Measurements from ENCODE around the gene GPSM3.
"Not testable (repeated sequence)": the region's sequence is repeated elsewhere in the genome, so short reads cannot be mapped to it uniquely, and the experiment has no call there.

GPSM3 gene, protein sequence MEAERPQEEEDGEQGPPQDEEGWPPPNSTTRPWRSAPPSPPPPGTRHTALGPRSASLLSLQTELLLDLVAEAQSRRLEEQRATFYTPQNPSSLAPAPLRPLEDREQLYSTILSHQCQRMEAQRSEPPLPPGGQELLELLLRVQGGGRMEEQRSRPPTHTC

GRCh38 chr6:32192608-32193039, at the start of gene GPSM3:
GPSM3 (minus strand) TSS chr6:32192643; CDS start chr6:32192513, 130 bp downstream.
- DNase-seq (ENCODE audit: low read depth), result peak; percentile 92

GRCh38 chr6:32240686-32241085, 48.2 kb upstream of the GPSM3 start:
- no peak for DNase-seq (ENCODE audit: low read depth)

- no peak for DNase-seq (ENCODE audit: low read depth)
Observed at GRCh38 chr6:32239462-32239861, 47.0 kb upstream of the GPSM3 start.

GRCh38 chr6:32234934-32235333, 42.5 kb upstream of the GPSM3 start:
- no peak for DNase-seq (ENCODE audit: low read depth)

DNA sequence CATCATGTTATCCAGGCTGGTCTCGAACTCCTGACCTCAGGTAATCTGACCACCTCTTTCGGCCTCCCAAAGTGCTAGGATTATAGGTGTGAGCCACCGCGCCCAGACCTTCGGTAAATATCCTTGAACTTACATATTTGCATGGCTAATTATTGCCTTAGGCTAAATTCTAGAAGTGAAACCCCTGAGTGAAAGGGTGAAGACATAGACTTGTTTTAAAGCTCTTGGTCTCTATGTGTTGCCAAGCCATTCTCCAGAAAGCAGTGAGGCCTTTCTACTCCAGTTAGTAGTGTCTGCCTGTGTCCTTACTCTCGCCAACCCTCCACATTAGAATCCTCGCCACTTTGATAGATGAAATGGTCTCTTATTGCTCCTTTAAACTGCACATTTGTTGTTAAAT, 34.0 kb upstream of the GPSM3 start:
- no peak for DNase-seq (ENCODE audit: low read depth)

GRCh38 chr6:32224696-32225095, 32.3 kb upstream of the GPSM3 start:
- DNase-seq (ENCODE audit: low read depth), result no peak

GRCh38 chr6:32223258-32224235, 31.1 kb upstream of the GPSM3 start, which contains the start of gene NOTCH4:
NOTCH4 (minus strand) TSS chr6:32224067; CDS start chr6:32223928, 139 bp downstream.
- no peak for DNase-seq (ENCODE audit: low read depth)

GRCh38 chr6:32222333-32223230, 30.1 kb upstream of the GPSM3 start:
- no peak for DNase-seq (ENCODE audit: low read depth)

DNA sequence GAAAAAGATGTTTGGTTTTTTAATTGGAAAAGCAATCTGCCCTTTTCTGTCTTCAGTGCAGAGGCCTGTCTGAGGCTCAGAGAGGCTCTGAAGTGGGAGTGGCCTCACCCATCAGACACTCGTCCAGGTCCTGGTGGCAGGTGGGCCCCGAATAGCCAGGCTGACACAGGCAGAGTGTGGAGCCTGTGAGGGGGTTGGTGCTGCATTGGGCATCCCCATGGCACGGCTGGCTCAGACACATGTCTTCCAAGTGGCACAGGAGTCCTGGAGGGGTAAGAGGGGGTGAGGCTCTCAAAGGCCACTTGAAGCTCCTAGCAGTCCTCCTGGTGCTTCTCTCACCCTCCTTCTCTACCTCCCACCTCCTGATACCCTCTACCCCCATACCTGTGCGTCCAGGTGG, 27.6 kb upstream of the GPSM3 start:
- no peak for DNase-seq (ENCODE audit: low read depth)

DNA sequence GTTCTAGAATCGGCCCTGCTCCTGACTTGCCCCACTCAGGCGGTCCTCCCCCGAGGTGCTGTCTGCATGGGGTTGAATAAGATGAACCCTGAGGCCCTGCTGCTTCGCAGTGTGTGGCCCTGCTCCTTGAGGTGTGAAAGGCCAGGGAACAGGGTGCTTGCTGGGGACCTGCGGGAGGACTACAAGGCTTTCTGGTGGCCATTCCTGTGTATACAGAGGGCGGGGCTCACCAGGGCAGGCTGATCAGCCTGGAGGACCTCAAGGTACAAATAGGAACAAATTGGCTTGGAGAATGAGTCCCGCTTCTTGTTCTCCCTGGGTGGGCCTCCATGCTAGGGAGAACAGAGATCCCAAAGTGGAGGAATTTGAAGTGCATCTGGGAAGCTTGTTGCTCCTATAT, 25.7 kb upstream of the GPSM3 start:
- no peak for DNase-seq (ENCODE audit: low read depth)

DNA sequence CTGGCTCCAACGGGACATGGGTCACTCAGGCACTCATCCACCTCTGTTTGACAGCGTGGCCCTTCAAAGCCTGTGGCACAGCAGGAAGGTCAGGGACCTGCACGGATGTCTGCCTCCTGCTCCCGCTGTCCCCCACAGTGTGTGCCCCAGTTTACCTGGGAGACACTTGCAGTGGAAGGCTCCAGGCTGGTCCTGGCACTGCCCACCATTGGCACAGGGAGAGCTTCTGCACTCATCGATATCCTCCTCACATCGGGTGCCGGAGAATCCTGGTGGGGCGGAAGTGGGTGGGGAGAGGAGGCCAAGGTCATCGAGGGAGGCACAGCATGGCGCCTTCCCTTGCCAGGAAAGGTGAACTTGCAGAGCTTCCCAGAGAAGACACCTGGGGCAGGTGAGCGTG, 24.6 kb upstream of the GPSM3 start:
- no peak for DNase-seq (ENCODE audit: low read depth)

DNA sequence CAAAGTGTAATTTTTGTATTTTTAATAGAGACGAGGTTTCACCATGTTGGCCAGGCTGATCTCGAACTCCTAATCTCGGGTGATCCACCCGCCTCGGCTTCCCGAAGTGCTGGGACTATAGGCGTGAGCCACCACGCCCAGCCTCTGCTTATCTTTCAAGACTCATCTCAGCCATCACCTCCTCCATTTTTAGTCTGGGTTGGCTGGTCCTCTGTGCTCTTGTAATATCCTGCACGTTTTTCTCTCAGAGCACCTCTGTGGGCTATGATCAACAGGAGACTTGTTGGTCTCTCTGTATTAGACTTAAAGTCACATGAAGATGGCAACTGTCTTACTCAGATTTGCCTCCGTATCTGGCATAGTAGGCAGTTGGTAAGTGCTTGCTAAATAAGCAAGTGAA, 23.8 kb upstream of the GPSM3 start:
- DNase-seq (ENCODE audit: low read depth), result no peak

DNA sequence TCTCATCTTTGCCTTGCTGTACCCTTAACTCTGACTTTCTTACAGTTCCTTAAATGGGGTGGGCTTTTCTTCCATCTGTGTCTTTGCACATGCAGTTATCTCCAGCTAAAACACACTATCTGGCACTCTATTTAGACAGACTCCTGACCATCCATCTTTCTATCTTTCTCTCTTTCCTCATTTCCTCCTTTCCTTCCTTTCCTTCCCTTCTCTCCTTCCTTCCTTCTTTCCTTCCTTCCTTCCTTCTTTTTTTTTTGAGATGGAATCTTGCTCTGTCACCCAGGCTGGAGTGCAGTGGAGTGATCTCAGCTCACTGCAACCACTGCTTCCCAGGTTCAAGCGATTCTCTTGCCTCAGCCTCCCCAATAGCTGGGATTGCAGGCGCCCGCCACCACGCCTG, 23.2 kb upstream of the GPSM3 start:
- no peak for DNase-seq (ENCODE audit: low read depth)

GRCh38 chr6:32214126-32214525, 21.7 kb upstream of the GPSM3 start:
- DNase-seq (ENCODE audit: low read depth), result no peak

DNA sequence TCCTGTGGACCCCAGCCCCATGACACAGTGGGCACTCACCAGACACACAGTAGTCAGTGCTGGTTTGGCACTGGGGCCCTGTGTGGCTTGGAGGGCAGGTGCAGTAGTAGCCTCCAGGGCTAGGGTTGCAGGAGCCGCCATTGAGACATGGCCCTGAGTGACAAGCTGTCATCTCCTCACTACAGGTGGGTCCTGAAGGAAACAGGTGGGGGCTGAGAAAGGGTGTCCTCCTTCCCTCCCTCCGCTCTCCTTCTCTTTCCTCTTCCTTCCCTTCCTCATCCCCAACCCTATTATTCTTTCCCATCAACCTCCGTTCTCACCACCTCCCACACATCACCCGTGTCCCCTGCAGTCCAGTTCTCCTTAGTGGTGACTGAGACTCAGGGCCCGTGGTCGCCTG, 21.2 kb upstream of the GPSM3 start:
- no peak for DNase-seq (ENCODE audit: low read depth)

DNA sequence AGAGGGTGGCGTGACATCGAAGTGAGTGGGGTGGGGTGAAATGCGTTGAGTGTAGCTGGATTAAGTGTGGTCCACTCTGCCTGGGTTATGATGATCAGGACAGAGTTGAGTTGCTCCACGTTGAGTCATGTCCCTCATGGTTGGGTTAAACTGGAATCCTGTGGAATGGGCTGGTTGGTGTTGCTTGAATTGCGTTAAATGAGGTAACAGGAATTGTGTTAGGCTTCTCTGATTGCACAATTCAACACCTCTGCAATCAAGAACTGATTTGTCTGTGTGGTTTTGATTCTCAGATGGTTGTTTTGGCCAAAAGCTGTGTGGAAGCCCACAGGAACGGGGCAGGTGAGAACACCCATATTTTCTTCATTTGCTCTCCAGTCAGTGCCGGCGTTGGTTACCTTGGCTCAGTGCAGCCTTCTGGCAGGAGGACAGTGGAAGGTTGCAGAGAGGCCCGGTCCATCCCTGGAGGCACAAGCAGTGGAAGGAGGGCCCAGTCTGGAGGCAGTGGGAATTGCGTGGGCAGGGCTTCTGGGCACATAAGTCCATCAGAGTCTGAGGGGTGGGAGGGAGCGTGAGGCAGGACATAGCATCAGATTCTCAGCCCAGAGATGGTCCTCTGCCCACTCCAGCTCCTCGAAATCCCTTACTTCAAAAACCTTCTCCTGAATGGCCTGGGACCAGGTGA, 19.8 kb upstream of the GPSM3 start:
- no peak for DNase-seq (ENCODE audit: low read depth)

DNA sequence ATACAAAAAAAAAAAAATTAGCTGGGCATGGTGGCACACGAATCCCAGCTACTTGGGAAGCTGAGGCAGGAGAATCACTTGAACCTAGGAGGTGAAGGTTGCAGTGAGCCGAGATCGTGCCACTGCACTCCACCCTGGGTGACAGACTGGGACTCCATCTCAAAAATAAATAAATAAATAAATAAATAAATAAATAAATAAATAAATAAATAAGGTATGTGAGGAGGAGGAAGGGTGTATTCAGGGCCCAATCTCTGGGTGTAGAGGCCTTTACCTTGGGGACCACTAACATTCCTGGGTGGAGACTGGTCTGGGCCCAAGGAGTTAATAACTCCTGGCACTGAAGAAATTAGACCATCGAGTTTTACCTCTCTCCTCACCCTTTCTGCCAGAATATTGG, 19.0 kb upstream of the GPSM3 start:
- not testable (repeated sequence) for DNase-seq (ENCODE audit: low read depth)

DNA sequence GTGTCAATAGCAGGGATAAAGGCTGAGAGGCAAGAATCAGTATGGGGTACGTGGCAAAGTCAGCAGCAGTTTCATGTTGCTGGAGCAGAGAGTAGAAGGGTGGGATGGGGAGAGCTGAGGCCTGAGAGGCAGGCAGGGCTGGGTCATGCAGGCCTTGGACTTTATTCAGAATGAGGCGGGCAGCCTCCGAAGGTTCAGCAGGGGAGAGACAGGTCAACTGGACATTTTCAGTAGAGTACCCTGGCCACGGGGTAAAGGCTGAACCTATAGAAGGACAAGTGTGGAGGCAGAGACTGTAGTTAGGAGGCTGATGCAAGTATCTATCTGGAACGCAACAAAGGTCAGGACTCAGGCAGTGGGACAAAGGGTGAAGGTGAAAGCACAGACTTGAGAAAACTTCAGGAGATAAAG, 17.8 kb upstream of the GPSM3 start:
- DNase-seq (ENCODE audit: low read depth), result no peak

GRCh38 chr6:32208996-32209395, 16.6 kb upstream of the GPSM3 start:
- no peak for DNase-seq (ENCODE audit: low read depth)

GRCh38 chr6:32204268-32204715, 11.8 kb upstream of the GPSM3 start:
- DNase-seq (ENCODE audit: low read depth), result no peak

- no peak for DNase-seq (ENCODE audit: low read depth)
Observed at GRCh38 chr6:32203426-32204267, 11.2 kb upstream of the GPSM3 start.
